ENCODE measurements around the gene CADPS2. TPM values are rescaled to one million over a fixed set of nuclear protein-coding genes. Genes with fewer than 3 reads are reported as not detected.

Gene CADPS2
- total and polyA plus RNA-seq, 2 donors (not counting 1 experiment from before 2014, with no cell fraction given), result not detected

DNA sequence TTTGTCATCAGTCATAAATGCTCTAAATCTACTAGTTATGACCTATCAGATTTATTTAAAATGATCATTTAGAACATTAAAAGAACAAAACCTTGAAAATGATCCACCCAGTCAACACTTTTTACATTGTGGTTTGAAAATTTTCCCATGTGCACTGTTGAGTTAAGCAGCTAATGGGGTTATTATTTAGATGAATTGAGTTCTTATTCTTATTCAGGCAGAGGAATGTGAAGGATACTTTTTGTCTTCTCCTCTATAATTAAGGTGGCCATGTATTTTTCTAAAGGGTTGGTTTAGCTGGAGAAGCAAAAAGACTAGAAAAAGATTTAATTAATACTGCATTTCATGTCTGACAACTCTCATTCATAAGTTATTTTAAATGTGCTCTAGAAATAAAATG is 506.8 kb downstream of the CADPS2 start:
- H3K27ac Mint-ChIP-seq, result no peak overlapping the region
- ATAC-seq (ENCODE audit: low read depth), result no peak

DNA sequence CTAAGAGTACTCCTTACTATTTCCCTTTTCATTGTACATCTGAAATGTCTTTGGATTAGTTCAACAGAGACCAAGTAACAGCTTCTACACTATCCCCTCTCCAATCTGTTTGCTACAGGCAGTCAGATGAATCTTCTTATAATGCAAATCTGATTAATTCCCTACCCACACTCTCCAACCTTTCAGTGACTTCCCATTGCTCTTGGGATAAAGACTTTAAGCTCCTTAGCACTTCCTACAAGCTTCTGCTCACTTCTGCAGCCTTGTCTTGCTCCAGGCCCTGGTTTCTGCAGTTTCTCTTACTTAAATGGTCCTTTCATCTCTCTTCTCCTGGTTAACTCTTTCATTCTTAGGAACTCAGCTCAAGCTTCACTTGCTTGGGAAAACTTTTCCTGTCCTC is 516.5 kb downstream of the CADPS2 start:
- no peak overlapping the region for H3K4me3 ChIP-seq (ENCODE audit: control extremely low read depth in 1 of 5, extremely low read depth in 1 of 5, insufficient read depth in 1 of 5, low read depth in 2 of 5, low read length in 4 of 5)

More for the DNA sequence above, 506.8 kb downstream of the CADPS2 start:
- Histone ChIP-seq H3K27me3 (replicated peaks in 1 of 4; ENCODE audit: control extremely low read depth in 1 of 4, control insufficient read depth in 3 of 4, insufficient read depth in 4 of 4, low read length in 3 of 4) (no peaks in the 10 kb centered on the region), H3K27ac (ENCODE audit: low read length in 2 of 2) (no peak overlapping the region), H4K20me1 (ENCODE audit: control insufficient read depth, insufficient read depth, low read length, poor library complexity, severe bottlenecking) (no peaks in the 10 kb centered on the region), H3K79me2 (ENCODE audit: control insufficient read depth, insufficient read depth, low read length) (no peaks in the 10 kb centered on the region), H3K9ac (ENCODE audit: low read length) (no peak overlapping the region), H3K4me3 (ENCODE audit: control extremely low read depth in 1 of 5, extremely low read depth in 1 of 5, insufficient read depth in 1 of 5, low read depth in 2 of 5, low read length in 4 of 5) (no peak overlapping the region), H3K4me2 (replicated peaks; ENCODE audit: low read depth, low read length, poor library complexity, severe bottlenecking) (no peak overlapping the region), H3K9me3 (ENCODE audit: control extremely low read depth in 1 of 3, control insufficient read depth in 2 of 3, insufficient read depth in 1 of 3, low read length in 2 of 3) (no peaks in the 10 kb centered on the region), H3K4me1 (ENCODE audit: control insufficient read depth in 2 of 2, insufficient read depth in 2 of 2, low read length in 2 of 2) (no peaks in the 10 kb centered on the region), H3K36me3 (replicated peaks in 1 of 2; ENCODE audit: control extremely low read depth in 1 of 2, control insufficient read depth in 1 of 2, extremely low read depth in 1 of 2, insufficient read depth in 2 of 2, low read length in 1 of 2) (no peaks in the 10 kb centered on the region), H2AFZ (ENCODE audit: insufficient read depth, low read depth, low read length, poor library complexity, severe bottlenecking) (no peak overlapping the region)
- ChIA-PET POLR2A (no interaction called here), CTCF (no interaction called here)
- TF ChIP-seq EZH2 (IDR thresholded peaks at IDR 0.05; ENCODE audit: borderline replicate concordance, insufficient read depth, low read depth, low read length, poor library complexity, severe bottlenecking), result no peak
- TF ChIP-seq, protein P1, sequence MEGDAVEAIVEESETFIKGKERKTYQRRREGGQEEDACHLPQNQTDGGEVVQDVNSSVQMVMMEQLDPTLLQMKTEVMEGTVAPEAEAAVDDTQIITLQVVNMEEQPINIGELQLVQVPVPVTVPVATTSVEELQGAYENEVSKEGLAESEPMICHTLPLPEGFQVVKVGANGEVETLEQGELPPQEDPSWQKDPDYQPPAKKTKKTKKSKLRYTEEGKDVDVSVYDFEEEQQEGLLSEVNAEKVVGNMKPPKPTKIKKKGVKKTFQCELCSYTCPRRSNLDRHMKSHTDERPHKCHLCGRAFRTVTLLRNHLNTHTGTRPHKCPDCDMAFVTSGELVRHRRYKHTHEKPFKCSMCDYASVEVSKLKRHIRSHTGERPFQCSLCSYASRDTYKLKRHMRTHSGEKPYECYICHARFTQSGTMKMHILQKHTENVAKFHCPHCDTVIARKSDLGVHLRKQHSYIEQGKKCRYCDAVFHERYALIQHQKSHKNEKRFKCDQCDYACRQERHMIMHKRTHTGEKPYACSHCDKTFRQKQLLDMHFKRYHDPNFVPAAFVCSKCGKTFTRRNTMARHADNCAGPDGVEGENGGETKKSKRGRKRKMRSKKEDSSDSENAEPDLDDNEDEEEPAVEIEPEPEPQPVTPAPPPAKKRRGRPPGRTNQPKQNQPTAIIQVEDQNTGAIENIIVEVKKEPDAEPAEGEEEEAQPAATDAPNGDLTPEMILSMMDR (IDR thresholded peaks at IDR 0.05), result no peak
- no peak for DNase-seq
- intact Hi-C loops (cut with micrococcal nuclease), result no loop called here
- Mint-ChIP-seq H3K4me1 (no peaks in the 10 kb centered on the region), H3K27me3 (no peaks in the 10 kb centered on the region), H3K9me3 (ENCODE audit: insufficient read depth) (no peaks in the 10 kb centered on the region), H3K4me3 (no peak overlapping the region)

More for the DNA sequence above, 516.5 kb downstream of the CADPS2 start:
- H3K4me1 ChIP-seq (ENCODE audit: control insufficient read depth in 2 of 2, insufficient read depth in 2 of 2, low read length in 2 of 2), result no peaks in the 10 kb centered on the region
- H3K4me2 ChIP-seq (replicated peaks; ENCODE audit: low read depth, low read length, poor library complexity, severe bottlenecking), result no peak overlapping the region
- H3K27ac ChIP-seq (ENCODE audit: low read length in 2 of 2), result no peak overlapping the region
- H3K4me1 Mint-ChIP-seq, result no peaks in the 10 kb centered on the region
- no peaks in the 10 kb centered on the region for H3K9me3 Mint-ChIP-seq (ENCODE audit: insufficient read depth)
- H4K20me1 ChIP-seq (ENCODE audit: control insufficient read depth, insufficient read depth, low read length, poor library complexity, severe bottlenecking), result no peaks in the 10 kb centered on the region
- H2AFZ ChIP-seq (ENCODE audit: insufficient read depth, low read depth, low read length, poor library complexity, severe bottlenecking), result no peak overlapping the region
- no peaks in the 10 kb centered on the region for H3K36me3 ChIP-seq (replicated peaks in 1 of 2; ENCODE audit: control extremely low read depth in 1 of 2, control insufficient read depth in 1 of 2, extremely low read depth in 1 of 2, insufficient read depth in 2 of 2, low read length in 1 of 2)
- H3K27me3 ChIP-seq (replicated peaks in 1 of 4; ENCODE audit: control extremely low read depth in 1 of 4, control insufficient read depth in 3 of 4, insufficient read depth in 4 of 4, low read length in 3 of 4), result no peaks in the 10 kb centered on the region
- no peak overlapping the region for H3K27ac Mint-ChIP-seq
- CTCF ChIA-PET, result no interaction called here
- POLR2A ChIA-PET, result no interaction called here
- TF ChIP-seq EZH2 (IDR thresholded peaks at IDR 0.05; ENCODE audit: borderline replicate concordance, insufficient read depth, low read depth, low read length, poor library complexity, severe bottlenecking), result no peak
- TF ChIP-seq, protein P1 (IDR thresholded peaks at IDR 0.05), result no peak
- H3K27me3 Mint-ChIP-seq, result no peaks in the 10 kb centered on the region
- no peak for DNase-seq
- ATAC-seq (ENCODE audit: low read depth), result no peak
- H3K9ac ChIP-seq (ENCODE audit: low read length), result no peak overlapping the region
- no peak overlapping the region for H3K4me3 Mint-ChIP-seq
- H3K9me3 ChIP-seq (ENCODE audit: control extremely low read depth in 1 of 3, control insufficient read depth in 2 of 3, insufficient read depth in 1 of 3, low read length in 2 of 3), result no peaks in the 10 kb centered on the region
- intact Hi-C loops (cut with micrococcal nuclease), result no loop called here
- H3K79me2 ChIP-seq (ENCODE audit: control insufficient read depth, insufficient read depth, low read length), result no peaks in the 10 kb centered on the region
